HG03097 (cell line): ENCODE results near the gene RAPGEF4.

Experiments used
- ATAC-seq: cut with Tn5 transposase; IDR thresholded peaks from one replicate; pipeline ENCODE4 v1.9.1; 2021; ENCODE audit not compliant: unreplicated experiment, low FRiP score

Gene RAPGEF4

GRCh38 chr2:172893671-172894070, 158.0 kb downstream of the RAPGEF4 start:
- ATAC-seq: no peak

GRCh38 chr2:172894689-172895387, 159.2 kb downstream of the RAPGEF4 start:
- no peak for ATAC-seq

- ATAC-seq: no peak
Observed at GRCh38 chr2:172896661-172897081, 161.0 kb downstream of the RAPGEF4 start.

GRCh38 chr2:172900871-172901270, 165.2 kb downstream of the RAPGEF4 start:
- no peak for ATAC-seq

GRCh38 chr2:172901913-172902312, 166.3 kb downstream of the RAPGEF4 start:
- ATAC-seq: no peak

- no peak for ATAC-seq
Observed at GRCh38 chr2:172904236-172904635, 168.6 kb downstream of the RAPGEF4 start.

GRCh38 chr2:172905937-172906811, 170.5 kb downstream of the RAPGEF4 start:
- ATAC-seq: no peak

GRCh38 chr2:172908275-172908674, 172.6 kb downstream of the RAPGEF4 start:
- ATAC-seq: no peak

- ATAC-seq: no peak
Observed at GRCh38 chr2:172909454-172909853, 173.8 kb downstream of the RAPGEF4 start.

- no peak for ATAC-seq
Observed at GRCh38 chr2:172912266-172912665, 176.6 kb downstream of the RAPGEF4 start.

GRCh38 chr2:172914341-172915008, 178.8 kb downstream of the RAPGEF4 start:
- ATAC-seq: no peak

- ATAC-seq: no peak
Observed at GRCh38 chr2:172917716-172918115, 182.1 kb downstream of the RAPGEF4 start.

GRCh38 chr2:172919732-172920131, 184.1 kb downstream of the RAPGEF4 start:
- no peak for ATAC-seq

- no peak for ATAC-seq
Observed at GRCh38 chr2:172921532-172922236, 186.0 kb downstream of the RAPGEF4 start.

GRCh38 chr2:172922306-172922705, 186.7 kb downstream of the RAPGEF4 start:
- ATAC-seq: no peak

GRCh38 chr2:172922815-172923214, 187.2 kb downstream of the RAPGEF4 start:
- no peak for ATAC-seq

- no peak for ATAC-seq
Observed at GRCh38 chr2:172924097-172924660, 188.5 kb downstream of the RAPGEF4 start.

- no peak for ATAC-seq
Observed at GRCh38 chr2:172925600-172925999, 190.0 kb downstream of the RAPGEF4 start.

GRCh38 chr2:172926785-172927640, 191.4 kb downstream of the RAPGEF4 start:
- no peak for ATAC-seq
